IMR-90 (cell line): ENCODE measurements around the gene INSR. TPM values are rescaled to one million over a fixed set of nuclear protein-coding genes. Genes with fewer than 3 reads are reported as not detected.

Experiments
- ATAC-seq: fragments of 200-7000 bp; cut with Tn5 transposase; 2 replicates; pipeline ENCODE4 v1.9.1; 2020; ENCODE audit warnings: low read depth, mild to moderate bottlenecking, moderate library complexity
- BruUV-seq: library from RNA; stranded (reverse); fragments of 400-500 nt; replicated peaks from 2 replicates; lab custom pipeline; 2021; lab: Mats Ljungman, UMichigan
- CTCF ChIA-PET: fragments of 300-600 bp; formaldehyde crosslinking; extraction: SDS; loops from one replicate; lab custom pipeline; 2021; ENCODE audit warnings: antibody characterized with exemption; lab: Yijun Ruan, JAX
- POLR2A ChIA-PET: fragments of 300-600 bp; sonication (Branson Sonifier 250); formaldehyde crosslinking; loops from one replicate; lab custom pipeline; 2022; ENCODE audit warnings: antibody characterized with exemption; ENCODE audit not compliant: unreplicated experiment; lab: Charles Lee
- DNase-seq: peaks from one replicate; pipeline ENCODE4 v3.0.0; 2013
- H2AFZ ChIP-seq: replicated peaks from 2 replicates; pipeline ENCODE3; 2013; ENCODE audit warnings: low read length, mild to moderate bottlenecking; ENCODE audit not compliant: poor library complexity
- H2AK5ac ChIP-seq: 2 replicates; pipeline ENCODE4 v1.6.1; 2013; ENCODE audit warnings: low read depth, low read length, inconsistent platforms
- H2AK9ac ChIP-seq: replicated peaks from 2 replicates; pipeline ENCODE3; 2013; ENCODE audit warnings: mild to moderate bottlenecking, low read depth, low read length, moderate library complexity; ENCODE audit not compliant: poor library complexity
- H2BK120ac ChIP-seq: 2 replicates; pipeline ENCODE4 v1.6.1; 2013; ENCODE audit warnings: low read depth, low read length, inconsistent platforms
- H2BK15ac ChIP-seq: 3 replicates; pipeline ENCODE4 v1.6.1; 2013; ENCODE audit warnings: low read depth, low read length, inconsistent platforms
- H2BK20ac ChIP-seq: 2 replicates; pipeline ENCODE4 v1.6.1; 2013; ENCODE audit warnings: low read depth, mild to moderate bottlenecking, inconsistent platforms, low read length, moderate library complexity
- H2BK5ac ChIP-seq: 2 replicates; pipeline ENCODE4 v1.6.1; 2013; ENCODE audit warnings: mild to moderate bottlenecking, low read depth, low read length, inconsistent platforms; ENCODE audit not compliant: poor library complexity, severe bottlenecking
- H3K14ac ChIP-seq: replicated peaks from 2 replicates; pipeline ENCODE4 v1.6.1; 2013; ENCODE audit warnings: low read depth, low read length, inconsistent platforms
- H3K18ac ChIP-seq: 2 replicates; pipeline ENCODE4 v1.6.1; 2013; ENCODE audit warnings: low read depth, low read length, control low read depth
- H3K23ac ChIP-seq: 2 replicates; pipeline ENCODE4 v1.6.1; 2013; ENCODE audit warnings: low read depth, low read length, inconsistent platforms
- H3K27ac ChIP-seq: 2 replicates; pipeline ENCODE4 v1.5.1; 2013; ENCODE audit warnings: mild to moderate bottlenecking, control low read depth, low read length; ENCODE audit not compliant: insufficient read depth
- H3K27me3 ChIP-seq: 2 replicates; pipeline ENCODE4 v1.6.1; 2013; ENCODE audit warnings: low read length; ENCODE audit not compliant: control insufficient read depth, insufficient read depth
- H3K36me3 ChIP-seq: 2 replicates; pipeline ENCODE4 v1.6.1; 2013; ENCODE audit warnings: low read length, mixed read lengths; ENCODE audit not compliant: control insufficient read depth, insufficient read depth
- H3K4ac ChIP-seq: 2 replicates; pipeline ENCODE4 v1.6.1; 2013; ENCODE audit warnings: low read depth, low read length, inconsistent platforms
- H3K4me1 ChIP-seq: 2 replicates; pipeline ENCODE4 v1.6.1; 2013; ENCODE audit warnings: low read length, mixed read lengths; ENCODE audit not compliant: control insufficient read depth, insufficient read depth
- H3K4me2 ChIP-seq: 2 replicates; pipeline ENCODE4 v1.6.1; 2013; ENCODE audit warnings: low read depth, mild to moderate bottlenecking, control low read depth, low read length, moderate library complexity
- H3K4me3 ChIP-seq: 2 replicates; pipeline ENCODE4 v1.5.1; 2013; ENCODE audit warnings: low read depth, mild to moderate bottlenecking, control low read depth, low read length, moderate library complexity; ENCODE audit not compliant: insufficient read depth
- H3K56ac ChIP-seq: 2 replicates; pipeline ENCODE4 v1.6.1; 2013; ENCODE audit warnings: low read length, inconsistent platforms; ENCODE audit not compliant: insufficient read depth; ENCODE audit errors: extremely low read depth
- H3K79me1 ChIP-seq, 2 experiments: 2 replicates each; pipeline ENCODE4 v1.6.1; 2013; ENCODE audit warnings: low read length in 2 of 2, inconsistent platforms in 1 of 2, low read depth in 1 of 2
- H3K9ac ChIP-seq: 2 replicates; pipeline ENCODE4 v1.6.1; 2013; ENCODE audit warnings: low read depth, low read length, control low read depth
- H3K9me1 ChIP-seq: 2 replicates; pipeline ENCODE4 v1.6.1; 2013; ENCODE audit warnings: low read length, inconsistent platforms; ENCODE audit not compliant: insufficient read depth
- H3K9me3 ChIP-seq: 2 replicates; pipeline ENCODE4 v1.6.1; 2013; ENCODE audit warnings: low read length; ENCODE audit not compliant: control insufficient read depth, insufficient read depth
- H4K20me1 ChIP-seq: 2 replicates; pipeline ENCODE4 v1.6.1; 2013; ENCODE audit warnings: low read length, inconsistent platforms; ENCODE audit not compliant: insufficient read depth
- H4K5ac ChIP-seq: 2 replicates; pipeline ENCODE4 v1.6.1; 2013; ENCODE audit warnings: mild to moderate bottlenecking, low read depth, low read length, control low read depth
- H4K8ac ChIP-seq, 2 experiments: 2 replicates each; pipeline ENCODE4 v1.6.1; 2013; ENCODE audit warnings: low read depth in 2 of 2, low read length in 2 of 2, control low read depth in 1 of 2, inconsistent platforms in 1 of 2
- H4K91ac ChIP-seq: 2 replicates; pipeline ENCODE4 v1.6.1; 2013; ENCODE audit warnings: low read depth, low read length, inconsistent platforms; ENCODE audit not compliant: insufficient read depth
- CHD1 ChIP-seq: IDR thresholded peaks from 2 replicates; pipeline ENCODE4 v1.6.1; 2012; ENCODE audit warnings: low read depth, low read length, improper control_type of control experiment
- FOS ChIP-seq: fragments of 150-350 bp; IDR thresholded peaks from 2 replicates; pipeline ENCODE4 v1.6.1; 2016; ENCODE audit warnings: low read depth, low read length
- MAZ ChIP-seq: IDR thresholded peaks from 2 replicates; pipeline ENCODE4 v1.6.1; 2012; ENCODE audit warnings: low read depth, mild to moderate bottlenecking, low read length, improper control_type of control experiment, moderate library complexity, borderline replicate concordance
- POLR2A ChIP-seq: IDR thresholded peaks from 2 replicates; pipeline ENCODE4 v1.6.1; 2012; ENCODE audit warnings: mild to moderate bottlenecking, low read depth, low read length
- RFX5 ChIP-seq: IDR thresholded peaks from 2 replicates; pipeline ENCODE4 v1.8.0; 2012; ENCODE audit warnings: low read depth, mild to moderate bottlenecking, low read length, moderate library complexity
- WGBS, 2 experiments: methylation state at CpG; one replicate each; pipeline versions ENCODE4 v1.1.5 to v1.1.7; 2013; ENCODE audit warnings: missing lambda C conversion rate in 2 of 2; ENCODE audit not compliant: insufficient read length in 1 of 2; ENCODE audit errors: extremely low coverage in 2 of 2; 5-methylcytosine and 5-hydroxymethylcytosine counted together
- dilution Hi-C: fragments of 300-500 bp; cut with HindIII; formaldehyde crosslinking; loops from one replicate; pipeline ENCODE4 v1.14.3; 2018; ENCODE audit warnings: low sequenced_read_pairs; ENCODE audit not compliant: unreplicated experiment
- in situ Hi-C: fragments of 300-500 bp; cut with MboI; formaldehyde crosslinking; loops from 3 replicates; pipeline ENCODE4 v1.14.3; 2019; ENCODE audit warnings: low sequenced_read_pairs, inconsistent platforms, mixed read lengths
- intact Hi-C: fragments of 100-400 bp; cut with micrococcal nuclease; formaldehyde crosslinking; loops from 2 replicates; pipeline ENCODE4 v1.10.0; 2022
- polyA plus RNA-seq, 3 experiments: library from polyadenylated mRNA; depleted of rRNA; stranded (reverse); fragments of >200 nt; gene quantifications; 2 replicates each; pipeline ENCODE4 v1.2.3, GENCODE V29; 2012; ENCODE audit warnings: low replicate concordance in 1 of 3
- total RNA-seq: library from RNA; depleted of rRNA; stranded (reverse); fragments of >200 nt; gene quantifications from 2 replicates; pipeline ENCODE4 v1.2.3, GENCODE V29; 2012

INSR gene
- total and polyA plus RNA-seq, 2 of the 4 experiments (the other 2 are of a cell fraction): 2.8 to 7.9 TPM

DNA sequence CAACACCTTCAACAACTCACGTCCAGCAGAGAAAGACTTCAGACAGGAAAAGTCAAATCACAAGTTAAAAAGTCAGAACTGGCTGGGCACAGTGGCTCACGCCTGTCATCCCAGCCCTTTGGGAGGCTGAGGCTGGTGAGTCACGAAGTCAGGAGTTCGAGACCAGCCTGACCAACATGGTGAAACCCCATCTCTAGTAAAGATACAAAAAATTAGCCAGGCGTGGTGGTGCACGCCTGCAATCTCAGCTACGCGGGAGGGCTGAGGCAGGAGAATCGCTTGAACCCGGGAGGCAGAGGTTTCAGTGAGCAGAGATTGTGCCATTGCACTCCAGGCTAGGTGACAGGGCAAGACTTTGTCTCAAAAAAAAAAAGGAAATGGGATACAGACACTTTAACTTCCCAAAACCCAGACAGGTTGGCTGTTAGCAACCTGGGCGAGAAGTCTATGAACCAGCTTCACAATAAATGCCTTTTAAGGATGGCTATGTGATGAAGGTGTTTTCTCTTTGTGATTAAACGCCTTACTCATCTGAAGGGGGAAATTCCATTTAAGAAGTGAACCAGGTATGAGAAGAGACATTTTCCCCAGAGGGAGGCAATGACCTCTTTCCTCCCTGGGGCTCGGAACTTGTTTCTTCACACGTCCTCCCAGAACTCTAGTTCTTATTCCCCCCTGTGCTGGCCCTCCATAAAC, 80.4 kb downstream of the INSR start:
- no peak for DNase-seq
- Histone ChIP-seq H4K20me1 (peaks cover 7% of the 10 kb centered on the region; the same call in 1 of the 2 replicates), H4K91ac (no peak overlapping the region), H3K56ac (no peak overlapping the region), H2AFZ (no peak overlapping the region), H4K8ac (no peak overlapping the region), H3K79me1 (no peaks in the 10 kb centered on the region), H3K4me2 (no peak overlapping the region), H3K27ac (no peak overlapping the region), H3K27me3 (no peaks in the 10 kb centered on the region), H3K4me1 (peaks cover 3% of the 10 kb centered on the region; the same call in 1 of the 2 replicates), H3K14ac (no peak overlapping the region), H3K36me3 (no peaks in the 10 kb centered on the region), H3K18ac (no peak overlapping the region), H3K9me3 (no peaks in the 10 kb centered on the region), H2BK20ac (no peak overlapping the region), H3K4ac (no peak overlapping the region), H3K4me3 (no peak overlapping the region), H3K23ac (no peak overlapping the region), H2AK9ac (no peak overlapping the region), H2BK5ac (no peak overlapping the region), H2BK120ac (no peak overlapping the region), H3K9ac (no peak overlapping the region), H4K5ac (no peak overlapping the region), H3K9me1 (no peaks in the 10 kb centered on the region), H2AK5ac (no peak overlapping the region), H2BK15ac (no peak overlapping the region)
- intact Hi-C loops (no loop called here), in situ Hi-C loops (no loop called here), dilution Hi-C loops (no loop called here)
- CTCF ChIA-PET: interaction anchor here (0.6 kb wide), 1 partner anchor 60 kb away, joined by 3 read pairs; no protein-coding TSS in a partner anchor
- WGBS, 2 experiments: no CpG with 5 or more reads among the region's 14 CpGs
- BruUV-seq: no TSS peak
- TF ChIP-seq POLR2A (no peak), MAZ (no peak), RFX5 (no peak), CHD1 (no peak), FOS (no peak)
- POLR2A ChIA-PET: no interaction called here
- ATAC-seq: no peak
